Femur (tissue), 1 donor: ENCODE measurements around the gene AIG1.

ENCODE experiments used
- DNase-seq: peaks from one replicate; pipeline ENCODE4 v3.0.0-alpha.2; 2017

Gene AIG1

GRCh38 chr6:143376861-143377260, 316.2 kb downstream of the AIG1 start:
- no peak for DNase-seq

- DNase-seq = no peak
Observed at GRCh38 chr6:143385636-143386035, 324.9 kb downstream of the AIG1 start.

- no peak for DNase-seq
Observed at GRCh38 chr6:143390278-143390677, 329.6 kb downstream of the AIG1 start.
